Renal cortical epithelial cell (primary cell): ENCODE results near the gene PCK2. TPM values are rescaled to one million over a fixed set of nuclear protein-coding genes. Genes with fewer than 3 reads are reported as not detected.
"Not testable (repeated sequence)": the region's sequence is repeated elsewhere in the genome, so short reads cannot be mapped to it uniquely, and the experiment has no call there.

Experiments used
- DNase-seq: peaks from one replicate; pipeline ENCODE4 v3.0.0-alpha.2; 2011; ENCODE audit warnings: low read depth
- total RNA-seq: library from RNA; depleted of rRNA; stranded (reverse); fragments of >200 nt; gene quantifications from 2 replicates; pipeline ENCODE4 v1.2.3, GENCODE V29; 2014

The PCK2 gene
- total RNA-seq, 1 donor from 2014 or later = 18.5 TPM

DNA sequence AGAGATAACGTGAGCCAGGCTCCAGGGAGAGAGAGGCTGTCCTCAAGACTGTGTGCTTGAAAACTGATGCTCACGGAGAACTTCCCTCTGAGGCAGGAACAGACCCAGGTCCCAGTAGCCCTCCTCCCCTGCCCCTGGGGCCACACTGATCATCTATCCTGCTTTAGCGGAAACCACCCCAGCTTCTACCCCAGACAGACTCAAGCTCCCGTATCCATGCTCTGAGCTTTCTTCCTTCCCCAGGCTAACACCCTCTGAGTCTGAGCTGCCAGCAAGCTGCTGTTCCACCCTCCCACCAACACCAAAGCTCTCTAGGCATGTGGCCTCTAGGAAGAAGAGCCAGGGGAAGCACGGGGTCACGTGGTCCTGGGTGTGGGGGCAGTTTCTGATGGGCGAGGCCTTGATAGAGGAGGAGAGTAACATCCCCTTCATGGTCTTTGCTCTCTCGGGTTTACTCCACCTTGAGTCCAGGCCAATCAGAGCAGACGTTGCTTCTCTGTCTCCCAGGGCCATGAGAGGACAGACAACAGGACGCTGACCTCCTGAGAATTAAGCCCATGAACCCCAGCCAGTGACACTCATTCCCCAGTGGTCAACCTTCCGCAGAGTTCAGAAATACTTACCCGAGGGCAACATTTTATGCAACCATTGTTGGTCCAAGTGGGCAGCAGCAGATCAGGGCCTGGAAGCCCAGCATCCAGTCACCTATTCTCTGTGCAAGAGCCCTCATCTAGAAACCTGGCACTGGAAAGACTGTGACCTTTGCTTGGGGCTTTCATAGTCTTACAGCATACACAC, 1.4 kb downstream of the PCK2 start:
- peak; percentile 54 for DNase-seq

DNA sequence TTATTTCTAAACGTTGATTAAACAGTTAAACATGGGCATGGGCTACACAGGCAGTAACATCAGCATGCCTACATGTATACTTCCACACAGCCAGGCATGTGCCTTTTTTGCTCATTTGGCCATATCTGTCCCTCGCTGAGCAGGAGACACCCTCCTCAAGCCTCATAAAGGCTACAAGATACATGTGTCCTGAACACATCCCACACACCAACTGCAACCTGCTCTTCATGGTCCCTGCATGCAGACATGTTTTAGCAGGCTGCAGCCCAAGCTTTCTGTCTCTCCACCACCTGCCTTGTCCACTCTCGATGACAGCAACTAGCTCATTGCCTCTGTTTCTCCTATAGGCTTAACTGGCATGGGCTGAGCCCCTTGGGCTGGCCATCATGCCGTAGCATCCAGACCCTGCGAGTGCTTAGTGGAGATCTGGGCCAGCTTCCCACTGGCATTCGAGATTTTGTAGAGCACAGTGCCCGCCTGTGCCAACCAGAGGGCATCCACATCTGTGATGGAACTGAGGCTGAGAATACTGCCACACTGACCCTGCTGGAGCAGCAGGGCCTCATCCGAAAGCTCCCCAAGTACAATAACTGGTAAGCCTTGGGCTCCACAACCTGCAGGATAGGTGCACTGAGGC, 2.6 kb downstream of the PCK2 start:
- no peak for DNase-seq

GRCh38 chr14:24098229-24098926, 4.3 kb downstream of the PCK2 start:
- no peak for DNase-seq

DNA sequence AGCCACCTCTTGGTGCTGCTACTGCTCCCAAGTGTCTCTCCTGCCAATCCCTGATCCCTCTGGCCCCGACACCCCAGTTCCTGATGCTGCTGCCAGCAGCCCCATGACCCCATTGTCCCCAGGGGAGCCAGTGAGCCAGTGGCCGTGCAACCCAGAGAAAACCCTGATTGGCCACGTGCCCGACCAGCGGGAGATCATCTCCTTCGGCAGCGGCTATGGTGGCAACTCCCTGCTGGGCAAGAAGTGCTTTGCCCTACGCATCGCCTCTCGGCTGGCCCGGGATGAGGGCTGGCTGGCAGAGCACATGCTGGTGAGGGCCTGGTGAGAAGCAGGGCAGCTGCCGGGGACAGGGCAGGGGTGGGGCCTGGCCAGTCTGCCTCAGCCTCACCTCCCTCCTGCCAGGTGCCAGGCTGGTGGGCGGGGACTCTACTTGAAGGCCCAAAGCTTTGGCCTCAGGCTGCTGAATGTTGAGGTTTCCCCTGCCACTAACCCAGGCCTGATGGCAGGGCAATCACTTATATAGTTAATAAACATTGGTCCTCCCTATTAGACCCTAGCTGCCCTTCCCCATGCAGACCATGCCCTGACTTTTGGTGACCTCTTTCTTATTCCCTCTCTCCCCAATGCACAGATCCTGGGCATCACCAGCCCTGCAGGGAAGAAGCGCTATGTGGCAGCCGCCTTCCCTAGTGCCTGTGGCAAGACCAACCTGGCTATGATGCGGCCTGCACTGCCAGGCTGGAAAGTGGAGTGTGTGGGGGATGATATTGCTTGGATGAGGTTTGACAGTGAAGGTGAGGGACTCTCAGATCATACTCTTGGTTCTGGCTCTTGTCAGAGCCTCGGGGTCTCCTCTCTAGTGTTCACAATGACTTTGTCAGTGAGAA, 5.1 kb downstream of the PCK2 start:
- no peak for DNase-seq

GRCh38 chr14:24100197-24100981, 6.3 kb downstream of the PCK2 start:
- no peak for DNase-seq

DNA sequence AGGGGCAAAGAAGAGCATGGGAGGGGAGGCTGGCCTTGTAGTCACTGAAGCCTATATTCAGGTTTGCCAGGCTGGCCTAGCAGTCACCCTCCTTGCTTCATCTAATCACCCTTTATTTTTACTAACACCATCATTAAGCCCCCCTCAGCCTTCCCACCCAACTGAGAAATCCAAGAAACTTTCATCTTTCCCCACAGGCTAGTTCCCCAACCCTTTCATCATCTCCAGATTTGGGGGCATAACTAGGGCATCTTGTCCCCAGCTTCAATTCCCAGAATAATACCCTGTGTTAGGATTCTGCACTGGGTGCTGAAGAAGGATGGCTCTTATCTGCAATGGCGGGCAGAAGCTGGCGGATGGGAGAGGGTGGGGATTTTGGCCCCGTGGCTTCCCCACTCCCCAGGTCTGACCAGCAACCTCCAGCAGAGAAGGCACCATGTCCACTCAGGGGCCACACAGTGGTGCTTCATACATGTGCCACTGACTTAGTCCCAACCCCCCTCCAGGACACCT, 6.9 kb downstream of the PCK2 start:
- no peak for DNase-seq

GRCh38 chr14:24102357-24103048, 8.4 kb downstream of the PCK2 start:
- DNase-seq = no peak

GRCh38 chr14:24103451-24103850, 9.3 kb downstream of the PCK2 start:
- DNase-seq = no peak

DNA sequence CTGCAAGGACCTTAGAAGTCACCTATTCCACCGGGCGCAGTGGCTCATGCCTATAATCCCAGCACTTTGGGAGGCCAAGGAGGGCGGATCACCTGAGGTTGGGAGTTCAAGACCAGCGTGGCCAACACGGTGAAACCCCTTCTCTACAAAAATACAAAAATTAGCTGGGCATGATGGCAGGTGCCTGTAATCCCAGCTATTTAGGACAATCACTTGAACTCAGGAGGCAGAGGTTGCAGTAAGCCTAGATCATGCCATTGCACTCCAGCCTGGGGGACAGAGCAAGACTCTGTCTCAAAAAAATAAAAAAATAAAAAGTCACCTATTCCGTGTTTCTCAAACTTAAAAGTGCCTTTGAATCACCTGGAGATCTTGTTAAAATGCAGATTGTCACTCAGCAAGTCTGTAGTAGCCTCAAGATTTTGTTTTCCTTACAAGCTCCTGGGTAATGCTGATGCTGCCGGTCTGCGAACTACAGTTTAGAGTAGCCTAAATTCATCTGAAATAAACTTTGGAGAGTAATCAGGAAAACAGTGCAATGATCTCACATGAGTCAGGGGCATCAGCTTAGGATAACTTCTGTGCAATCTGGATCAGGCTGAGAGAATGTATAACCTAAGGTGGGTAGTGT, 11.6 kb downstream of the PCK2 start:
- DNase-seq = not testable (repeated sequence)

DNA sequence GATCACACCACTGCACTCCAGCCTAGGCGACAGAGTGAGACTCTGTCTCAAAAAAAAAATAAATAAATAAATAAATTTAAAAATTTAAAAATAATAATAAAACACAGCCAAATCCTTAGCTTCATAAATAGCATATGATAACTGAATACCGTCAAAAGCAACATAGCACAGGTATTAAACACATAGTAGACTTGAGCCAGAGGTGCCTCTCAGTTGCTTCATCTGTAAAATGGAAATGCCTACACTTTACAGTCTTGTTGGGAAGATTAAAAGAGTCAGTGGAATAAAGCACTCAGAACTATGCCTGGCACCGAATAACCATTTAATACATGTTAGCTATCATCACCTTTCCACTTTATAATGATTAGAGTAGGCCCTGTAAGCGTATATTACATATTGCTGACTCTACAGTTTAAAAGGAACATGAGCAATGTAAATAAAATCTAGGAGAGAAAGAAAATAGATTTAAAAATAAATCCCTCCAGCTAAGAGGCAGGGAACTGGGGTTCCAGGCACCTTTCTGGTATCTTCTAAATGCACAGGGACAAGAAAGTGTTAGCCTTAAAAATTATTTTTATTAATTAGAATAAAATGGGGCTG, 12.7 kb downstream of the PCK2 start:
- no peak for DNase-seq

GRCh38 chr14:24108336-24108874, 14.3 kb downstream of the PCK2 start:
- DNase-seq = no peak

DNA sequence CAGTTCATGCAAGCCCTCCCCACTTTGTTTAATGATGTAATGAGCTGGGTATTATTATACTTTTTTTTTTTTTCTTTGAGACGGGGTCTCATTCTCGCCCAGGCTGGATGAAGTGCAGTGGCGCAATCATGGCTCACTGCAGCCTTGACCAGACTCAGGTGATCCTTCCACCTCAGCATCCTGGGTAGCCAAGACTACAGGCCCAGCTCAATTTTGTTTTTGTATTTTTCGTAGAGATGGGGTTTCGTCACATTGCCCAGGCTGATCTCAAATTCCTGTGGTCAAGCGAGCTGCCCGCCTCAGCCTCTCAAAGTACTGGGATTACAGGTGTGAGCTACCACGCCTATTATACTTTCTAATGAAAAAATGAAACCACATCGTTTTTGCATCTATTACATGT, 15.9 kb downstream of the PCK2 start:
- no peak for DNase-seq

DNA sequence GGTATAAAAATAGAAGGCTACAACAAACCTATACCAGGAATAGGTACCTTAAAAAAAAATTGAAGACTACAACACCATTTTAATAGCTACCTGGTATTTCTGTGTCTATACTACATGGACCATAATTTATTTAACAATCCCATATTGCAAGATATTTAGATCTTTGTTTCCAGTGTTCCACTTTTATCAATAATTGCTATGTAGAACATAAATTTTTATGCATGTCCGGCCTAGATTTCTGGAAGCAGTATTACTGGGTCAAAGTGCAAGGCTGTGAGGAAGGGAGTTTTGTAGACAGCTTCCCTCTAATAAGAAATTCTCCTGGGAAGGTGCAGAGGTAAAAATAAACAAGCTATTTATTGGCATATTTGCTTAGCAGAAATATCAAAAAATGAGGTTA, 16.4 kb downstream of the PCK2 start:
- DNase-seq = no peak

DNA sequence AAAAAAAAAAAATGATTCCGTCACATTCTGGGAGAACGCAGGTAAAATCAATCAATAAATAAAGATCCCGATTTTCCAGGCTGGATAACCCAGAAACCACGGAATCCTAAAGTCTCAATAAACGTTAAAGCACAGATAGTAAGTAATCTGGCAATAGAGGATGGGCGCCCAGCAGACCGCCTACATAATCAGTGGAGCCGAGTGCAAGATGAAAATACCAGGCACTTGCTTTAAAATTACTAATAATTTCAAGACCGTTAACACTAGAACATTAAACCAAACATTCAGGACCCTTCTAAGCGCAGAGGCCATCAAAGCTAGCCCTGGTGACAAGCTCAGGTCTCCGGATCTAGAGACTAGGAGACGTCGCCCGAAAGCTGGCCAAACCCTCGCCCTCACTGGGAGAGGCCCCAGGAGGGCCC, 19.3 kb downstream of the PCK2 start:
- no peak for DNase-seq

- DNase-seq = peak; percentile 88
Measured at GRCh38 chr14:24113801-24114531, 19.9 kb downstream of the PCK2 start.

GRCh38 chr14:24114532-24115421, 20.7 kb downstream of the PCK2 start, which contains the start of the genes DCAF11 and NRL:
Gene DCAF11, plus strand, starts transcription at chr14:24114777. Its CDS starts 818 bp downstream, at chr14:24115595.
Gene NRL, minus strand, starts transcription at chr14:24114949. Its CDS starts 32,101 bp downstream, at chr14:24082848.
- DNase-seq = peak; percentile 99
